Kidney (tissue), 14 donors: ENCODE results near the gene IL1R1. TPM values are rescaled to one million over a fixed set of nuclear protein-coding genes. Genes with fewer than 3 reads are reported as not detected.
A peak's percentile ranks its signal among the peaks of the same experiment; 100 is the strongest.

Source experiments
- DNase-seq, 5 donors: peaks; one replicate each; pipeline ENCODE4 v3.0.0-alpha.2; 2013 to 2020
- FAIRE-seq: peaks from 2 replicates; lab custom pipeline; 2012; peaks lifted over from hg19 to GRCh38; lab: Jason Lieb, UNC
- H3K27ac ChIP-seq, 2 donors: one replicate each; pipeline ENCODE4 v1.7.0; 2013; ENCODE audit warnings: low read depth in 2 of 2, low read length in 2 of 2, inconsistent platforms in 1 of 2
- H3K27me3 ChIP-seq: one replicate; pipeline ENCODE4 v1.7.1; 2013; ENCODE audit warnings: low read length, inconsistent platforms; ENCODE audit not compliant: control insufficient read depth, insufficient read depth
- H3K36me3 ChIP-seq, 3 donors: one replicate each; pipeline versions ENCODE4 v1.7.0 to v1.7.1; 2013; ENCODE audit warnings: low read length in 3 of 3, control low read depth in 1 of 3, inconsistent platforms in 1 of 3; ENCODE audit not compliant: insufficient read depth in 3 of 3, control insufficient read depth in 2 of 3
- H3K4me1 ChIP-seq, 3 donors: one replicate each; pipeline versions ENCODE4 v1.7.0 to v1.7.1; 2013; ENCODE audit warnings: low read length in 3 of 3, inconsistent platforms in 1 of 3, low read depth in 1 of 3; ENCODE audit not compliant: control insufficient read depth in 2 of 3, insufficient read depth in 2 of 3
- H3K4me3 ChIP-seq, 3 donors: one replicate each; pipeline versions ENCODE4 v1.7.0 to v1.8.1; 2013; ENCODE audit warnings: low read length in 3 of 3, control low read depth in 1 of 3, inconsistent platforms in 1 of 3
- H3K9ac ChIP-seq, 3 donors: one replicate each; pipeline versions ENCODE4 v1.7.0 to v1.7.1; 2013; ENCODE audit warnings: low read length in 3 of 3, control low read depth in 1 of 3, inconsistent platforms in 1 of 3
- H3K9me3 ChIP-seq, 3 donors: one replicate each; pipeline versions ENCODE4 v1.7.0 to v1.7.1; 2013; ENCODE audit warnings: low read length in 3 of 3, control low read depth in 1 of 3, inconsistent platforms in 1 of 3; ENCODE audit not compliant: control insufficient read depth in 2 of 3, insufficient read depth in 1 of 3
- CTCF ChIP-seq: IDR thresholded peaks from 3 replicates; pipeline ENCODE4 v1.5.1; 2012; ENCODE audit warnings: mild to moderate bottlenecking, moderate library complexity, borderline replicate concordance; ENCODE audit not compliant: insufficient read depth; ENCODE audit errors: extremely low read depth
- intact Hi-C: fragments of 100-400 bp; cut with DNase I; formaldehyde crosslinking; loops from one replicate; pipeline ENCODE4 v1.11.1; 2022
- polyA plus RNA-seq: library from polyadenylated mRNA; stranded (reverse); fragments of 350-450 nt; fragmentation: Illumina TruSeq; extraction: RNeasy Lipid Tissue Mini Kit (QIAGEN cat#74804); gene quantifications from one replicate; pipeline ENCODE4 v1.2.3, GENCODE V29; 2014; ENCODE audit warnings: low read depth, low replicate concordance; ENCODE audit not compliant: insufficient read depth
- total RNA-seq: library from RNA; stranded (reverse); fragmentation: NEBNext Ultra II Directional; extraction: Animal tissue kit (Norgen Biotek cat#: 25700); gene quantifications from one replicate; pipeline ENCODE4 v1.2.1, GENCODE V29; 2021
- donor health status: control.
- donor health status: control.
- donor health status: control.
- donor health status: control.
- donor health status: control.
- donor health status: DM: yes; HTN: yes; CAD: no.
- donor health status: Normal renal cell carcinoma (clear cell type).

IL1R1 gene
- total and polyA plus RNA-seq, 2 donors from 2014 or later: 24.6 to 95.9 TPM

GRCh38 chr2:102112692-102113665 lies 29.6 kb upstream of the IL1R1 start:
- DNase-seq: no peak
- intact Hi-C loops: no loop called here
- Histone ChIP-seq H3K4me1 (peaks cover 2 to 29% (median 18%) of the 10 kb centered on the region in 3 donors), H3K4me3 (no peak overlapping the region), H3K27me3 (no peaks in the 10 kb centered on the region), H3K9ac (no peak overlapping the region), H3K27ac (no peak overlapping the region), H3K36me3 (no peaks in the 10 kb centered on the region), H3K9me3 (no peaks in the 10 kb centered on the region)
- FAIRE-seq: no peak
- no peak for TF ChIP-seq CTCF

- H3K27ac ChIP-seq: peak overlapping the region; percentile 23 to 59
- DNase-seq (no peak), FAIRE-seq (no peak)
- no peaks in the 10 kb centered on the region for H3K36me3 ChIP-seq
- no peaks in the 10 kb centered on the region for H3K27me3 ChIP-seq
- H3K9me3 ChIP-seq: no peaks in the 10 kb centered on the region
- H3K4me3 ChIP-seq: no peak overlapping the region
- H3K9ac ChIP-seq: no peak overlapping the region
- intact Hi-C loops: no loop called here
- no peak for TF ChIP-seq CTCF
- H3K4me1 ChIP-seq: peaks cover 2 to 29% (median 18%) of the 10 kb centered on the region in 3 donors
These were observed 28.2 kb upstream of the IL1R1 start for GRCh38 chr2:102114290-102114721.

GRCh38 chr2:102114851-102115497 lies 27.6 kb upstream of the IL1R1 start:
- no peaks in the 10 kb centered on the region for H3K9me3 ChIP-seq
- H3K27me3 ChIP-seq: no peaks in the 10 kb centered on the region
- intact Hi-C loops: no loop called here
- peaks cover 2 to 29% (median 18%) of the 10 kb centered on the region in 3 donors for H3K4me1 ChIP-seq
- H3K36me3 ChIP-seq: no peaks in the 10 kb centered on the region
- no peak overlapping the region for H3K9ac ChIP-seq
- FAIRE-seq: no peak
- DNase-seq: peak in 1 of 5 donors; percentile 58
- peak overlapping the region; percentile 49 to 59 for H3K27ac ChIP-seq
- TF ChIP-seq CTCF: no peak
- H3K4me3 ChIP-seq: no peak overlapping the region
